GM10266 (cell line): ENCODE results near the gene SLC39A7.

Experiments
- DNase-seq: peaks from one replicate; pipeline ENCODE4 v3.0.0; 2012; ENCODE audit errors: extremely low spot score
- TF ChIP-seq, protein P1 (sequence below): IDR thresholded peaks from 2 replicates; pipeline ENCODE4 v1.5.1; 2012; ENCODE audit warnings: mild to moderate bottlenecking, low read depth; ENCODE audit not compliant: control insufficient read depth, insufficient read depth; ENCODE audit errors: missing control alignments

SLC39A7 gene

DNA sequence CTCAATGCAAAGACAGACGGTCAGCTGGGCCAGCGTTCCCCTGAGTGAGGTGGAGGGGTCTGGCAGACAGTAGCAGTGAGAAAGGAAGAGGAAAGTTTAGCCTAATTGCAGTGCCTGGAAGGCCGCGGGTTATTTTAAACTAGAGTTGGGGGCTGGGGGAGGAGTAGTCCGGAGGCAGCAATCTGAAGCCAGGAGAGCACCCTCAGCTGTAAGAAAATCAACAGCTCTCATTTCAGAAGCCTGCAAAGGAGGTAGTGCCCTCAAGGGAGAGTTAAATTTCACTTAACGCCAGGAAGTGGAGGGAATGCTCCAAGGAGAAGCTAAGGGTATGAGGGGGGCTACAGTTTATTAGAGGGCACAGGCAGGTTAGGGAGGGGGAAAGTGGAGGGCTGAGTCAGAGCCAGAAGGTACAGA is 34.6 kb downstream of the SLC39A7 start:
- DNase-seq: no peak
- TF ChIP-seq, protein P1, sequence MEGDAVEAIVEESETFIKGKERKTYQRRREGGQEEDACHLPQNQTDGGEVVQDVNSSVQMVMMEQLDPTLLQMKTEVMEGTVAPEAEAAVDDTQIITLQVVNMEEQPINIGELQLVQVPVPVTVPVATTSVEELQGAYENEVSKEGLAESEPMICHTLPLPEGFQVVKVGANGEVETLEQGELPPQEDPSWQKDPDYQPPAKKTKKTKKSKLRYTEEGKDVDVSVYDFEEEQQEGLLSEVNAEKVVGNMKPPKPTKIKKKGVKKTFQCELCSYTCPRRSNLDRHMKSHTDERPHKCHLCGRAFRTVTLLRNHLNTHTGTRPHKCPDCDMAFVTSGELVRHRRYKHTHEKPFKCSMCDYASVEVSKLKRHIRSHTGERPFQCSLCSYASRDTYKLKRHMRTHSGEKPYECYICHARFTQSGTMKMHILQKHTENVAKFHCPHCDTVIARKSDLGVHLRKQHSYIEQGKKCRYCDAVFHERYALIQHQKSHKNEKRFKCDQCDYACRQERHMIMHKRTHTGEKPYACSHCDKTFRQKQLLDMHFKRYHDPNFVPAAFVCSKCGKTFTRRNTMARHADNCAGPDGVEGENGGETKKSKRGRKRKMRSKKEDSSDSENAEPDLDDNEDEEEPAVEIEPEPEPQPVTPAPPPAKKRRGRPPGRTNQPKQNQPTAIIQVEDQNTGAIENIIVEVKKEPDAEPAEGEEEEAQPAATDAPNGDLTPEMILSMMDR: no peak

DNA sequence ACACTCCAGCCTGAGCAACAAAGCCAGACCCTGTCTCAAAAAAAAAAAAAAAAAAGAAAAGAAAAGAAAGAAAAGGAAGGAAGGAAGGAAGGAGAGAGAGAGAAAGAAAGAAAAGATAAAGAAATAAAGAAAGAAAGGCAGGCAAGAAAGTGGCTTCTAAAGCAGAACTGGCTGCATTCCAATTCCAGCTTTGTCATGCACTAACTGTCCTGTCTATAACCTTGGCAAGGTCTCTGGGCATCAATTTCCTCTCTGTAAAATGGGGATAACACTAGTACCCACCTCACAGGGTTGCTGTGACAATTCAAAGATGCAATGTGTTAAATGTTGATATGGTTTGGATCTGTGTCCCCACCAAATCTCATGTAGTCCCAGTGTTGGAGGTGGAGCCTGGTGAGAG is 35.7 kb downstream of the SLC39A7 start:
- TF ChIP-seq, protein P1: no peak
- DNase-seq: no peak

- TF ChIP-seq, protein P1: no peak
- no peak for DNase-seq
Observed at GRCh38 chr6:33236852-33237251, 36.2 kb downstream of the SLC39A7 start.

GRCh38 chr6:33237741-33238140 is 37.1 kb downstream of the SLC39A7 start:
- DNase-seq: no peak
- TF ChIP-seq, protein P1: no peak

DNA sequence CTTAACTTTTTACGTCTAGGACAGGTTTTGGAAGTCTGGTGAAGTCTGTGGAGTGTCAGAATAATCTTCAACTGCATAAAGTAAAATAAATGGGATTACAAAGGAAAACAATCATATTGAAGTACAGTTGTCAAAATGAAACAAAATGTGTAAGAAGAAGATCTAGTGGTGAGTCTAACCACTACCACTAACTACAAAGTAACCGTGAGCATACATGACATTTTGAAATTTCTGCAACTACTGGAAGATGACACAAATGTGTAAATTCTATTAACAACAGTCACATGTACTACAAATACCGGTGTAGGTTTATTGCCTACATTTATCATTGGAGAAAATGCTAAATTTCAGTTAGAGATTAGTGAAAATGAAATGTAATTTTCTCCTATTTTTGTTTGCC is 41.3 kb downstream of the SLC39A7 start:
- TF ChIP-seq, protein P1: no peak
- no peak for DNase-seq

- no peak for DNase-seq
- TF ChIP-seq, protein P1: no peak
Observed at GRCh38 chr6:33243476-33243875, 42.8 kb downstream of the SLC39A7 start.

GRCh38 chr6:33247977-33248642 is 47.4 kb downstream of the SLC39A7 start:
- DNase-seq: peak; percentile 64
- TF ChIP-seq, protein P1: peak; percentile 98
